ENCODE results near the gene DLGAP1. TPM values are rescaled to one million over a fixed set of nuclear protein-coding genes. Genes with fewer than 3 reads are reported as not detected.

Gene DLGAP1
- total RNA-seq, 4 donors from 2014 or later, result 0.22 to 1.5 (median 0.56) TPM

GRCh38 chr18:4276953-4277585, 178.0 kb downstream of the DLGAP1 start:
- no peaks in the 10 kb centered on the region for H3K4me1 ChIP-seq
- WGBS, 2 donors (ENCODE audit: low coverage in 1 of 2), result 82 to 90% methylated on average over 5 of the region's 5 CpGs
- no peaks in the 10 kb centered on the region for H3K27me3 ChIP-seq
- no peak for ATAC-seq
- H3K36me3 ChIP-seq, result no peaks in the 10 kb centered on the region
- H3K9me3 ChIP-seq, result no peaks in the 10 kb centered on the region
- TF ChIP-seq CTCF (IDR thresholded peaks at IDR 0.05) (no peak), POLR2AphosphoS5 (IDR thresholded peaks at IDR 0.05) (no peak), EP300 (IDR thresholded peaks at IDR 0.05) (no peak), POLR2A (IDR thresholded peaks at IDR 0.05) (no peak)
- no peak overlapping the region for H3K4me3 ChIP-seq
- H3K27ac ChIP-seq, result no peak overlapping the region

- 73 to 76% methylated on average over 2 of the region's 2 CpGs for WGBS, 2 donors (ENCODE audit: low coverage in 1 of 2)
- ATAC-seq, result no peak
- no peaks in the 10 kb centered on the region for H3K9me3 ChIP-seq
- no peaks in the 10 kb centered on the region for H3K36me3 ChIP-seq
- no peaks in the 10 kb centered on the region for H3K4me1 ChIP-seq
- H3K4me3 ChIP-seq, result no peak overlapping the region
- H3K27ac ChIP-seq, result no peak overlapping the region
- TF ChIP-seq POLR2A (IDR thresholded peaks at IDR 0.05), result no peak
- no peak for TF ChIP-seq EP300 (IDR thresholded peaks at IDR 0.05)
- TF ChIP-seq CTCF (IDR thresholded peaks at IDR 0.05), result no peak
- TF ChIP-seq POLR2AphosphoS5 (IDR thresholded peaks at IDR 0.05), result no peak
- no peaks in the 10 kb centered on the region for H3K27me3 ChIP-seq
These were observed 183.2 kb downstream of the DLGAP1 start for GRCh38 chr18:4271952-4272351.

GRCh38 chr18:4270988-4271387, 184.1 kb downstream of the DLGAP1 start:
- H3K36me3 ChIP-seq, result no peaks in the 10 kb centered on the region
- H3K27me3 ChIP-seq, result no peaks in the 10 kb centered on the region
- no peak overlapping the region for H3K27ac ChIP-seq
- no peak for ATAC-seq
- no peak overlapping the region for H3K4me3 ChIP-seq
- 73 to 93% methylated on average over 2 of the region's 2 CpGs for WGBS, 2 donors (ENCODE audit: low coverage in 1 of 2)
- TF ChIP-seq POLR2A (IDR thresholded peaks at IDR 0.05), result no peak
- TF ChIP-seq POLR2AphosphoS5 (IDR thresholded peaks at IDR 0.05), result no peak
- no peak for TF ChIP-seq EP300 (IDR thresholded peaks at IDR 0.05)
- no peak for TF ChIP-seq CTCF (IDR thresholded peaks at IDR 0.05)
- H3K4me1 ChIP-seq, result no peaks in the 10 kb centered on the region
- no peaks in the 10 kb centered on the region for H3K9me3 ChIP-seq

GRCh38 chr18:4270016-4270415, 185.1 kb downstream of the DLGAP1 start:
- WGBS, 2 donors (ENCODE audit: low coverage in 1 of 2), result 71 to 88% methylated on average over 3 of the region's 3 CpGs
- Histone ChIP-seq H3K27ac (no peak overlapping the region), H3K4me1 (no peaks in the 10 kb centered on the region), H3K4me3 (no peak overlapping the region), H3K9me3 (no peaks in the 10 kb centered on the region), H3K27me3 (no peaks in the 10 kb centered on the region), H3K36me3 (no peaks in the 10 kb centered on the region)
- no peak for ATAC-seq
- no peak for TF ChIP-seq POLR2AphosphoS5 (IDR thresholded peaks at IDR 0.05)
- no peak for TF ChIP-seq CTCF (IDR thresholded peaks at IDR 0.05)
- TF ChIP-seq EP300 (IDR thresholded peaks at IDR 0.05), result no peak
- TF ChIP-seq POLR2A (IDR thresholded peaks at IDR 0.05), result no peak

GRCh38 chr18:4267641-4268040, 187.5 kb downstream of the DLGAP1 start:
- Histone ChIP-seq H3K4me1 (peaks cover 0 to 6% (median 0%) of the 10 kb centered on the region in 3 donors), H3K4me3 (no peak overlapping the region), H3K27me3 (no peaks in the 10 kb centered on the region), H3K36me3 (no peaks in the 10 kb centered on the region), H3K9me3 (no peaks in the 10 kb centered on the region), H3K27ac (no peak overlapping the region)
- TF ChIP-seq CTCF (IDR thresholded peaks at IDR 0.05), result no peak
- TF ChIP-seq POLR2A (IDR thresholded peaks at IDR 0.05), result no peak
- no peak for TF ChIP-seq EP300 (IDR thresholded peaks at IDR 0.05)
- TF ChIP-seq POLR2AphosphoS5 (IDR thresholded peaks at IDR 0.05), result no peak
- WGBS, 2 donors (ENCODE audit: low coverage in 1 of 2), result 78 to 92% methylated on average over 3 to 5 of the region's 5 CpGs
- no peak for ATAC-seq

Data from gastroesophageal sphincter (tissue), 4 donors.